ENCODE measurements around the gene BMF.
"Not testable (repeated sequence)": the region's sequence is repeated elsewhere in the genome, so short reads cannot be mapped to it uniquely, and the experiment has no call there.

BMF gene

DNA sequence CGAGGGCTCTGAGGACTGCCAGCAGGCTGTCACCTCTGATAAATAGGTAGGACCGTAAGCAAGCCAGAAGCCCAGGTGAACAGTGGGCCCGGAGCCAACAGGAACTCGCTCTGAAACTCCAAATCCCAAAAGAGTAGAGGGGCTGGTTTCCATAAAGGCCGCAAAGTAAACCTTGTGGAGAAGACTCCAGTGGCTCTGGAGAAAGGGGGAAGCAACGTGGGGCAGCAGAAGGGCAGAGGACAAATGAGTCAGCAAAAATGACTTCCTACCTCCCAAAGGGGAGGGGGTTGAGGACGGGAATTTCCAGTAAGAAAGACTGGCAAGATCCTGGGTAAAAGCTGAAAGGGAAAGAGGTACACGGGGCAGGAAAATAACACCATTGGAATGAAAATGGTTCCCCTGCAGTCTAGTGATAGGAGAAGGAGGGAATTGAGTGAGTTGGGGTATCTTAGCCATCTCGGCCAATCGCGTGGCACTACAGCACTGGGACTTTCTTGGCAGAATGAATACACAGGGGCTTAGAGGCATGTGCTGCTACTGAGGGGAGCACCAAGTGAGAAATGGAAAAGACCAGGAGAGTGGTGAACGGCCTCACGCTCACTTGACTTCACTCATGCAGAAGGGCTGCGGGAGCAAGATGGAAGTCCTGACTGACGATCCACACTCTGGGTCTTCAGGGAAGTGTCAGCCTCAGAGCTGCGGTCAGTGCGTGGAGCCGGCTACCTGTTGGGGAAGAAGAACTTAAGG, 33.2 kb downstream of the BMF start:
- intact Hi-C loops (cut with DNase I), result no loop called here
- DNase-seq, result no peak

GRCh38 chr15:40074656-40075055, 34.0 kb downstream of the BMF start:
- intact Hi-C loops (cut with DNase I); DNase-seq: not testable (repeated sequence)

- intact Hi-C loops (cut with DNase I); DNase-seq: not testable (repeated sequence)
Measured at GRCh38 chr15:40073716-40074490, 34.8 kb downstream of the BMF start.

DNA sequence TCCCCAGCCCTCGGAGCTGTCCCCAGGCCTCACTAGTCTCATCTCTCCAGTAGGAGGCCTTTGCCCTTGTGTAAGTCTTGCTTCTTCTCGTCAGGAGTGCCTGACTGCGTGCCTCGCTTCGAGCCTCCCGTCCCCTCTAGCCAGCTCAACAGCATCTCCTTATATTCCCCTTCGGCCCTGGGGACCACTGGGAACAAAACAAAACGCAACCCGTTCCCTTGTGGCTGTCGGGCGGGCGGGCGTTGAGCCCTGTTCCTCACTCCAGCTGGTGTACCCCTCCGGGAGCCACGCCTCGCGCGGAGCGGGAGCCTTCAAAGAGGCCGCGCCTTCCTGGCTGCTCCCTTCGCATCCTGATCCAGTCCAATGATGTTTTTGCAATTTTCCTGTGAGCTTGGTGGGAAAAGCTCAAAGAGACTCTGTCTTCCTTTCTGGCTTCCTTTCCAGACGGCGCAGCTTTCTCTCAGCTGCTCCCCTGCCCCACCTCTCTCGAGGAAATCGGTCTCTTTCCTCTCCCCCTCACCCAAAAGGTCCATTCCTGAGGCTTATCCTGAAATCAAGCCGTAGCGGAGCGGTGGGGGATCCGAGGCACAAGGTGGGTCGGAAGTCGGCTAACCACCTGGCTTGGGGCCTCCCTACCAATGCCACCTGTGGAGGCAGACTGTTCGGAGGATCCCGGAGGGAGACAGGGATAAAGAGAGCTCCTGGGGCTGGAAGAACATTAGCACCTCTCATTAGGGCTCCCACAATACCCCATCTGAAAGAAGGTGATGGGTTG, 36.3 kb downstream of the BMF start:
- intact Hi-C loops (cut with DNase I), result no loop called here
- DNase-seq, result no peak

GRCh38 chr15:40070608-40071218, 38.0 kb downstream of the BMF start:
- DNase-seq, result no peak

DNA sequence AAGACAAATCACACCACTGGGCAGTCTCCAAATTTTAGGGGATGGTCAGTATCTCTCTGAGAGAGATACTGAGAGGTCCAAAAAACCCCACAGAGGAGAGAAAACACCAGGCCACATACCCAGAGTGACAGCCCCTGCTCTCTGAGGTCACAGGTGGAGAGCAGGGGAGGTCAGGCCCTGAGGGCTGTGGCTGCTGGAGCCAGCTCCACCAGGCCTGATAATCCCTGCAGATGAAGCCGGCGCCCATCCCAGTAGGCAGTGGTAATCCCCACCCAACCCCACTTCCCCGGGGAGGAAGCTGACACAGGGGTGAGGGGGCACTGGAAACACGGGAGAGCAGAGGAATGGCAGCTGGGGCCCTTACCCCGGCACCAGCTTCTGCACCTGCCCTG, 38.5 kb downstream of the BMF start:
- DNase-seq, result no peak
- intact Hi-C loops (cut with DNase I), result no loop called here

More at GRCh38 chr15:40070608-40071218, 38.0 kb downstream of the BMF start:
- intact Hi-C loops (cut with DNase I), result no loop called here

- intact Hi-C loops (cut with DNase I), result loop anchor here (5.0 kb wide), 1 partner anchor 38 kb away; the partner anchor contains the start of gene BMF
- peak; percentile 90 to 99 (median 97) for DNase-seq
Measured at GRCh38 chr15:40069178-40070165, 39.2 kb downstream of the BMF start.

DNA sequence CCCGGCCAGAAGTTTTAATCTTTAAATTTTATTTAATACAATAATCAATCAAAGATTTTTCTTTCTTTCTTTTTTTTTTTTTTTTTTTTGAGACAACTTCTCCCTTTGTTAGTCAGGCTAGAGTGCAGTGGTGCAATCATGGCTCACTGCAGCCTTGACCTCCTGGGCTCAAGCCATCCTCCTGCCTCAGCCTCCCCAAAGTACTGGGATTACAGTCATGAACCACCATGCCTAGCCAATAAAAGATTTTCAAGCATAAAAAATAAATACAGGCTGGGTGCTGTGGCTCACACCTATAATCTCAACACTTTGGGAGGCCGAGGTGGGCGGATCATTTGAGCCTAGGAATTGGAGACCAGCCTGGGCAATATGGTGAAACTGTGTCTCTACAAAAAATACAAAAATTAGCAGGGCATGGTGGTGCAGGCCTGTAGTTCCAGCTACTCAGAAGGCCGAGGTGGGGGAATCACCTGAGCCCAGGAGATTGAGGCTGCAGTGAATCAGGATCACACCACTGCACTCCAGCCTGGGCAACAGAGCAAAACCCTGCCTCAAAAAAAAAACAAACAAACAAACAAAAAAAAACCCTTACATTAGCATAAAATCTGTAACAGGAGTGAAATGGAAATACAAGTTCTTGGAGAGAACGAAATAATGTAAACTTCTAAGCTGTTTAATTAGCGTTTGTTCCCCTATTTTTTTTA, 40.6 kb downstream of the BMF start:
- intact Hi-C loops (cut with DNase I), result loop anchor here (5.0 kb wide), 1 partner anchor 39 kb away; the partner anchor contains the start of gene BMF
- DNase-seq, result no peak

DNA sequence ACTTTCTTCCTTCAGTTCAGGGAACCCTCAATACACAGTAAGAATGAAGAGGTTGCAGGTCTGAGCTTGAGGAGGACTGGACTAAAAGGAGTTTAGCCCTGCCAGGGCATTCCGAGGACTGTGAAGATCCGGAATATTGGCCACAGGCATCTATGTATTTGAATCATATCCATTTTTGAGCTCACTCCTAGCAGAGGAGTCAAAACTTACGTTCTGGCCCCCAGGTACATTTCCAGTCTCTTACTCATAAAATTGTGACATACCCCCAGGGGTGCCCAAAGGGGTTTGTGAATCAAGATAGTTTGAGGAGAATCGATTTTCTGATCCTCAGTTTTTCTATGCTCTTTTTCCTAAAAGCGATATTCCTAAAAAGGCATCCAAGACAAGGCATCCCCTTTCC, 42.1 kb downstream of the BMF start:
- intact Hi-C loops (cut with DNase I), result loop anchor here (5.0 kb wide), 1 partner anchor 41 kb away; the partner anchor contains the start of gene BMF
- no peak for DNase-seq

DNA sequence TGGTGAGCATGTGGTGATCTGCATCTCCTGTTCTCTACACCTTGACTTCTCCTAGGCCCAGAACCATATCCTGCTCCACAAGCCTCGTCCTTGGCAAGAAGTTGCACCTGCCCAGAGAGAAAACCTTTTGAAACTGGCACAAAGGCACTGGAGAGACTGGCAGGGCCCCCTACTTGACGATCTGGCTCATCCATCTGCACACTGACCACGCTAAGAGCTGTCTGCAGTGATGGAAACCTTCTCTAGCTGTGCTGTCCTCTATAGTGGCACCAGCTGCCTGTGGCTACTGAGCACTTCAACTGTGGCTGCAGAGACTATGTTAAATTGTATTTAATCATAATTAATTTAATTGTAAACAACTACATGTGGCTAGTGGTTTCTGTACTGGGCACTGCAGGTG, 43.5 kb downstream of the BMF start:
- intact Hi-C loops (cut with DNase I), result loop anchor here (5.0 kb wide), 1 partner anchor 42 kb away; the partner anchor contains the start of gene BMF
- DNase-seq, result no peak

GRCh38 chr15:40064231-40064894, 44.3 kb downstream of the BMF start:
- intact Hi-C loops (cut with DNase I), result no loop called here
- no peak for DNase-seq

DNA sequence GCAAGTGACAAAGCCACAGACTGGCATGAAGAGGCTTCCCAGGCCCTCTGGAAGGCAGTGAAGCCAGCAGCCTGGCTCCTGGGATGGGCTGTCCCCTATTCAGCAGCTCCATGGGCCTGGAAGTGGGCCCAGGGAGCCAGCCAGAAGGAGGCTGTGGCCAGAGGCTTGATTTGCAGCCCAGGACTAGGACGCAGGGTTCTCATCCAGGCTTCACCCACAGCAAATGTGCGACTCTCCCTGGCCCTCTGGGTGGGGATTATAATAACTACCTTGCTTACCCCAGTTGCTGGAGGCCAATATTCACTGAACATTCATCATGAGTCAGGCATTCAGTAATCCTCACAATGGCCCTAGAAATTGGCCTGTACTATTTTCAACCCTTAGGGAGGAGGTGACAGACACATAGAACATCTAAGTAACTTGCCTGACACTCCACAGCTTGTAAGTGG, 45.1 kb downstream of the BMF start:
- intact Hi-C loops (cut with DNase I), result no loop called here
- DNase-seq, result peak in 28 of 42 donors; percentile 15 to 80 (median 50)

- intact Hi-C loops (cut with DNase I), result no loop called here
- no peak for DNase-seq
Measured at GRCh38 chr15:40062816-40063562, 45.7 kb downstream of the BMF start.

GRCh38 chr15:40061212-40061901, 47.3 kb downstream of the BMF start:
- peak in 1 of 42 donors; percentile 2 for DNase-seq
- intact Hi-C loops (cut with DNase I), result no loop called here

DNA sequence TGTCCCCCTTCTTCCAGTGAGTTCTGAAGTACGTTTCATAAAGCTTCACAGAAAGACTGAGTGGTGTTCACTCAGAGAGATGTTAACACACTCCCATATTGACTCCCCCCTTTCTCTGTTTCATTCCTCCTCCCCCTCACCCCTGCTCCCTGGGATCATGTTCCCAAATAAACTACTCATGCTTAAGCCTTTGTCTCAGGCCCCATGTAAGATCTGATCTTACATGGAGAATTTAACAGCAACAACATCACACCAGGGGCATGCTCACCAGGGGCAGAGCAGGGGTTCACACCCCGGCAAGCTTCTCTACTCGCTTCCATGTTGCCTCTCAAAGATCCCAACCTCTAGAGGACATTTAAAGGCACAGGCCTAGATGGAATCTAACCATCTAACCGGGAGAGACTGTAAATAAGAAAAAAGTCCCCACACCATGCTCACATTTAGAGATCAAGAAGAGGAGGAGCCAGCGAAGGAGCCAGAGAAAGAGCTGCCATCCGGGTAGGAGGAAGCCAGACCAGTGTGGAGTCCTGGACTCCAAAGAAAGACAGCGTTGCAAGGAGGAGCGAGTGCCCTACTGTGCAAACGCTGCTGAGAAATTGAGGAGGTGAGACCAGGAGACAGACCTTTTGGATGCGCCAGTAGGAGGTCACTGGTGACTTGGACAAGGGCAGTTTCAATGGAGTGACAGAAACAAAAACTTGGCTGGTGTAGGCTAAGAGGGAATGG, 48.3 kb downstream of the BMF start:
- DNase-seq, result peak in 3 of 42 donors; percentile 2 to 15 (median 7)
- intact Hi-C loops (cut with DNase I), result no loop called here

Data from head of caudate nucleus (tissue), 42 donors.